Measurements from ENCODE around the gene VPS13D.

VPS13D gene

GRCh38 chr1:12485231-12486058, 255.6 kb downstream of the VPS13D start:
- no peak for DNase-seq (ENCODE audit: low read depth)
- H3K4me3 ChIP-seq (ENCODE audit: low read depth, low read length), result no peak overlapping the region
- TF ChIP-seq POLR2A (IDR thresholded peaks at IDR 0.05; ENCODE audit: extremely low read depth, insufficient read length) (no peak), CTCF (IDR thresholded peaks at IDR 0.05; ENCODE audit: low read depth, low read length) (no peak), MYC (IDR thresholded peaks at IDR 0.05; ENCODE audit: low read depth, low read length) (no peak)
- TF ChIP-seq, protein P1, sequence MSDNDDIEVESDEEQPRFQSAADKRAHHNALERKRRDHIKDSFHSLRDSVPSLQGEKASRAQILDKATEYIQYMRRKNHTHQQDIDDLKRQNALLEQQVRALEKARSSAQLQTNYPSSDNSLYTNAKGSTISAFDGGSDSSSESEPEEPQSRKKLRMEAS (IDR thresholded peaks at IDR 0.05; ENCODE audit: low read depth, low read length), result no peak

DNA sequence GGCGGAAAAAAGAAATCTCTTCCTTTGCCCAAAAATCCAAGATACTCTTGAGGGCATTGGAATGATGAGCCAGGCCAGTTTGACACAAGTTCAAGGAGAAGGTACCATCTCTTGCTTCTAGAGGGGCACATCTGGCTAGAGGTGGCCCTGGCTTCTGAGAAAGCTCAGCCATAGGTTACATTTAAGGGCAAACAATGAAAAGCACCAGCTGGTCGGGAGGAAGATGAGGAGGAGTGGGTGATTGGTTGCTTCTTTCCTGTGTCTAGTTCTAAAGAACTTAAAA, 256.2 kb downstream of the VPS13D start:
- TF ChIP-seq POLR2A (IDR thresholded peaks at IDR 0.05; ENCODE audit: extremely low read depth, insufficient read length), result no peak
- TF ChIP-seq CTCF (IDR thresholded peaks at IDR 0.05; ENCODE audit: low read depth, low read length), result no peak
- DNase-seq (ENCODE audit: low read depth), result no peak
- H3K4me3 ChIP-seq (ENCODE audit: low read depth, low read length), result no peak overlapping the region

DNA sequence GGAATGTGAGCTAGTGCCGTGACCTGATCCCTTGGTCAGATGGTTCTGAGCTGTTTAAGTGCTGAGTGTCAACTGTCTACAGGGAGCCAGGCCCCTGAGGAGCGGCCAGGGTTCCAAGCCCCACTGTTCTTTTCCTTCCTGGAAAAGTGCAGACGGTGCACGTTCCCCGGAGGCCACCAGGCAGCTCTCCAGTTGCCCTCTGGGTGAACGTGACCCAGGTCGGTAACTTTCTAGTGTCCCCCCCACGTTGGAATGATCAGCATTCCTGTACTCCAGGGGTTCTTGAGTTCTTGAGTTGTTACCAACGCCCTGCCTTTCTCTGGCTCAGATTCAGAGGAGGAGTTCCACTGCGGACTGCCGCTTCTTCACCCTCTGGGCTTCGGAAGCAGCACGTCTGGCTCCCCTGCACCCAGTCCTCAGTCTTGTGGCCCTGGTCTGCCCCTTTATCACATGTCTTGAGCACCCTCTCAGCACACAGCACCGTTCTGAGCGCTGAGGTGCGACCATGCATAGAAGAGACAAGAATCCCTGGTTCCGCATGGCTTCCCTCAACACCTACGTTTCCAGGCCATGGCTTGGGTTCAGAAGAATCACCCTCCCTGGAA, 256.7 kb downstream of the VPS13D start:
- TF ChIP-seq MYC (IDR thresholded peaks at IDR 0.05; ENCODE audit: low read depth, low read length), result no peak
- TF ChIP-seq, protein P1 (IDR thresholded peaks at IDR 0.05; ENCODE audit: low read depth, low read length), result no peak
- TF ChIP-seq CTCF (IDR thresholded peaks at IDR 0.05; ENCODE audit: low read depth, low read length), result no peak
- no peak for TF ChIP-seq POLR2A (IDR thresholded peaks at IDR 0.05; ENCODE audit: extremely low read depth, insufficient read length)
- no peak for DNase-seq (ENCODE audit: low read depth)
- no peak overlapping the region for H3K4me3 ChIP-seq (ENCODE audit: low read depth, low read length)

- no peak overlapping the region for H3K4me3 ChIP-seq (ENCODE audit: low read depth, low read length)
- TF ChIP-seq POLR2A (IDR thresholded peaks at IDR 0.05; ENCODE audit: extremely low read depth, insufficient read length) (no peak), MYC (IDR thresholded peaks at IDR 0.05; ENCODE audit: low read depth, low read length) (no peak), CTCF (IDR thresholded peaks at IDR 0.05; ENCODE audit: low read depth, low read length) (no peak)
- TF ChIP-seq, protein P1 (IDR thresholded peaks at IDR 0.05; ENCODE audit: low read depth, low read length), result no peak
- no peak for DNase-seq (ENCODE audit: low read depth)
Observed at GRCh38 chr1:12487520-12487919, 257.7 kb downstream of the VPS13D start.

DNA sequence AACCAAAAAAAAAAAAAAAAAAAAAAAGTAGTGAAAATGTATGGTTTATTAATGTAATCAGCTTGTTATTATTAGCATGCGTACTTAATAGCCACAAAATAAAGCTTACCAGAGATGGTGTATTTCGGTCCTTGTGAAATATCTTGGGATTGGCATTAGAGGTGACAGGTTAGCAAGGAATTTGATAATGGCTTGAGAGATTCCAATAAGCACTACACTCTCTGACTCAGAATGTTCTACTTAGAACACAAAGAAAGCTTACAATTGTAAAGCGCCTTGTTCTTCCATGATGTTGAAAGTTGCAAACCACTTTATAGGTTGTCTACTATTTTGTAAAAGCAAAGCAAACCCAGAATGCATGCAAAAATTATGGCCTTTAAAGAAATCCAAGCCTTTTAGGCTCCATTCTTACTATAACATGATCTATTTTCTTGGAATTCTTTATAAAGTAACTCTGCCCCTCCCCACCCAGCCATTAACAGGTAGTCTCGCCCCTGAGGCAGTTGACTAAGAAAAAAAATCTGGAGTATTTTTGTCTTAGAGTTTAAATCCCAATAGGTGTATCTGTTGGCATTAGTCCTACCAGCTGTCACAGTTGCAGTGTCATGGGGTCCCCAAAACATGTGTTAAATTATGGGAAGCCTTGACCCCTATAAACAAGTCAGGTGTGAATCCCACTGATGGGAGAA, 259.0 kb downstream of the VPS13D start:
- no peak for DNase-seq (ENCODE audit: low read depth)
- TF ChIP-seq MYC (IDR thresholded peaks at IDR 0.05; ENCODE audit: low read depth, low read length) (no peak), CTCF (IDR thresholded peaks at IDR 0.05; ENCODE audit: low read depth, low read length) (no peak), POLR2A (IDR thresholded peaks at IDR 0.05; ENCODE audit: extremely low read depth, insufficient read length) (no peak)
- TF ChIP-seq, protein P1 (IDR thresholded peaks at IDR 0.05; ENCODE audit: low read depth, low read length), result no peak
- H3K4me3 ChIP-seq (ENCODE audit: low read depth, low read length), result no peak overlapping the region
